Mesothelial cell of epicardium (in vitro differentiated cells): ENCODE measurements around the gene LRRC57. TPM values are rescaled to one million over a fixed set of nuclear protein-coding genes. Genes with fewer than 3 reads are reported as not detected.

Experiments used
- DNase-seq, 2 experiments: peaks; one replicate each; pipeline ENCODE4 v3.0.0; 2021; ENCODE audit warnings: low spot score in 2 of 2; ENCODE audit not compliant: unreplicated experiment in 2 of 2
- H3K27ac Mint-ChIP-seq: 2 replicates; pipeline ENCODE4 v1.8.0; 2021; ENCODE audit warnings: mixed read lengths
- H3K27me3 Mint-ChIP-seq: 2 replicates; pipeline ENCODE4 v1.8.0; 2021; ENCODE audit warnings: low read depth, mixed read lengths
- H3K36me3 Mint-ChIP-seq: 2 replicates; pipeline ENCODE4 v1.8.0; 2021; ENCODE audit warnings: mixed read lengths
- H3K4me1 Mint-ChIP-seq: 2 replicates; pipeline ENCODE4 v1.8.0; 2021; ENCODE audit warnings: mixed read lengths
- H3K4me3 Mint-ChIP-seq: 2 replicates; pipeline ENCODE4 v1.8.0; 2021; ENCODE audit warnings: mild to moderate bottlenecking, moderate library complexity, mixed read lengths
- H3K9me3 Mint-ChIP-seq: 2 replicates; pipeline ENCODE4 v1.8.0; 2021; ENCODE audit warnings: mixed read lengths
- CTCF ChIP-seq: fragments of 200-600 bp; sonication (generic); IDR thresholded peaks from one replicate; pipeline ENCODE4 v1.5.0; 2021; ENCODE audit warnings: antibody characterized with exemption; ENCODE audit not compliant: unreplicated experiment
- total RNA-seq: library from RNA; stranded (reverse); gene quantifications from 3 replicates; pipeline ENCODE4 v1.2.1, GENCODE V29; 2021

The LRRC57 gene
- total RNA-seq, 1 donor from 2014 or later: 27.9 TPM

GRCh38 chr15:42510258-42511006 is 38.2 kb downstream of the LRRC57 start:
- H3K27ac Mint-ChIP-seq: peak overlapping the region; percentile 11
- H3K27me3 Mint-ChIP-seq: no peaks in the 10 kb centered on the region
- TF ChIP-seq CTCF: no peak
- peaks cover 15% of the 10 kb centered on the region for H3K4me1 Mint-ChIP-seq
- peaks cover 17% of the 10 kb centered on the region for H3K36me3 Mint-ChIP-seq
- H3K9me3 Mint-ChIP-seq: no peaks in the 10 kb centered on the region
- H3K4me3 Mint-ChIP-seq: no peak overlapping the region
- no peak for DNase-seq

- Mint-ChIP-seq H3K9me3 (no peaks in the 10 kb centered on the region), H3K4me3 (no peak overlapping the region), H3K36me3 (peaks cover 4% of the 10 kb centered on the region), H3K27me3 (no peaks in the 10 kb centered on the region), H3K27ac (peak overlapping the region; percentile 80), H3K4me1 (peaks cover 15% of the 10 kb centered on the region)
- DNase-seq: no peak
- TF ChIP-seq CTCF: no peak
Observed at GRCh38 chr15:42508263-42508690, 40.3 kb downstream of the LRRC57 start.

- Mint-ChIP-seq H3K27me3 (no peaks in the 10 kb centered on the region), H3K27ac (peak overlapping the region; percentile 80)
Observed at GRCh38 chr15:42507514-42507913, 41.1 kb downstream of the LRRC57 start.

GRCh38 chr15:42504631-42505030 is 44.0 kb downstream of the LRRC57 start:
- no peak for DNase-seq
- H3K36me3 Mint-ChIP-seq: no peaks in the 10 kb centered on the region
- peaks cover 15% of the 10 kb centered on the region for H3K4me1 Mint-ChIP-seq
- H3K27ac Mint-ChIP-seq: no peak overlapping the region
- H3K9me3 Mint-ChIP-seq: no peaks in the 10 kb centered on the region
- H3K4me3 Mint-ChIP-seq: no peak overlapping the region
- H3K27me3 Mint-ChIP-seq: no peaks in the 10 kb centered on the region
- no peak for TF ChIP-seq CTCF

More at GRCh38 chr15:42507514-42507913, 41.1 kb downstream of the LRRC57 start:
- Mint-ChIP-seq H3K4me3 (no peak overlapping the region), H3K36me3 (no peaks in the 10 kb centered on the region), H3K4me1 (peaks cover 15% of the 10 kb centered on the region), H3K9me3 (no peaks in the 10 kb centered on the region)
- DNase-seq: no peak
- TF ChIP-seq CTCF: no peak

- TF ChIP-seq CTCF: no peak
- no peak for DNase-seq
- Mint-ChIP-seq H3K27ac (no peak overlapping the region), H3K4me1 (peaks cover 13% of the 10 kb centered on the region), H3K27me3 (no peaks in the 10 kb centered on the region), H3K4me3 (no peak overlapping the region), H3K9me3 (no peaks in the 10 kb centered on the region), H3K36me3 (no peaks in the 10 kb centered on the region)
Observed at GRCh38 chr15:42503825-42504224, 44.8 kb downstream of the LRRC57 start.
